ENCODE results near the gene TMPRSS15.

The TMPRSS15 gene

DNA sequence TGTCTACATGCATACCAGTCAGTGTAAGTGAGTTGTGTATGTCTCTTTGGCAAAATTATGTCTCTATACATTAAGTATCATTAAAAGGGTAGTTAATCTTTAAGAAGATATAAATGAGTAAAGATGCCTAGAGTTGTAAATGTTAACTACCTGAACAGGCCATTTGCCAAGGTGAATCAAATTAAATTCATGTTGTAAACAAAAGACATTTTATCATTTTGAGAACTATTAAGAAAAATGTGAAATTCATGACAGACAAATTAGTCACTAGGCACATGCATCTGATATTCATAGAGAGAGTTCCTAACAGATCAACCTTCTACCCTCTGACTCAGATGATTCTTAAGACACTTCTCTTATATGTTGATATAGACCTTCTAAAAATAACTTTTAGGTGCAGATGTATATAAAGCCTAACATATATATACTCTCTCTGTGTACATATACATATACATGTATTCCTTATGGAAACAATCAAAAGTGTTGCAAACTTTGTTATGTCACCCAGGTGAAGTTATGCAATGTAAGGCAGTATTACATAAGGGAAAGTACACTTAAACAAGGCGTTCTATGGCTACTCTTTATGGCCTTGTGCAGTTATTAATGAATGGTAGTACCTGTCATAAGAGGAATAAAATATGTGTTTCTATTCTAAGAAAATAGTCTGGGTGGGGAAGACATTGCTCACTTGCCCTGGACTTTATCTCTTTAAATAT is at the start of gene TMPRSS15:
TMPRSS15 (minus strand) TSS at position 51 of the 716 bp plus-strand sequence. CDS start 163 bp downstream, outside the sequence.
- DNase-seq (ENCODE audit: low read depth) = no peak
- H3K4me3 ChIP-seq (ENCODE audit: low read depth, low read length) = no peak within 1 kb of the TSS
- in situ Hi-C loops (cut with HindIII; ENCODE audit: low sequenced_read_pairs) = no loop called here
- TF ChIP-seq, protein P1, sequence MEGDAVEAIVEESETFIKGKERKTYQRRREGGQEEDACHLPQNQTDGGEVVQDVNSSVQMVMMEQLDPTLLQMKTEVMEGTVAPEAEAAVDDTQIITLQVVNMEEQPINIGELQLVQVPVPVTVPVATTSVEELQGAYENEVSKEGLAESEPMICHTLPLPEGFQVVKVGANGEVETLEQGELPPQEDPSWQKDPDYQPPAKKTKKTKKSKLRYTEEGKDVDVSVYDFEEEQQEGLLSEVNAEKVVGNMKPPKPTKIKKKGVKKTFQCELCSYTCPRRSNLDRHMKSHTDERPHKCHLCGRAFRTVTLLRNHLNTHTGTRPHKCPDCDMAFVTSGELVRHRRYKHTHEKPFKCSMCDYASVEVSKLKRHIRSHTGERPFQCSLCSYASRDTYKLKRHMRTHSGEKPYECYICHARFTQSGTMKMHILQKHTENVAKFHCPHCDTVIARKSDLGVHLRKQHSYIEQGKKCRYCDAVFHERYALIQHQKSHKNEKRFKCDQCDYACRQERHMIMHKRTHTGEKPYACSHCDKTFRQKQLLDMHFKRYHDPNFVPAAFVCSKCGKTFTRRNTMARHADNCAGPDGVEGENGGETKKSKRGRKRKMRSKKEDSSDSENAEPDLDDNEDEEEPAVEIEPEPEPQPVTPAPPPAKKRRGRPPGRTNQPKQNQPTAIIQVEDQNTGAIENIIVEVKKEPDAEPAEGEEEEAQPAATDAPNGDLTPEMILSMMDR (IDR thresholded peaks at IDR 0.05; ENCODE audit: low read depth, low read length, missing control alignments) = no peak

DNA sequence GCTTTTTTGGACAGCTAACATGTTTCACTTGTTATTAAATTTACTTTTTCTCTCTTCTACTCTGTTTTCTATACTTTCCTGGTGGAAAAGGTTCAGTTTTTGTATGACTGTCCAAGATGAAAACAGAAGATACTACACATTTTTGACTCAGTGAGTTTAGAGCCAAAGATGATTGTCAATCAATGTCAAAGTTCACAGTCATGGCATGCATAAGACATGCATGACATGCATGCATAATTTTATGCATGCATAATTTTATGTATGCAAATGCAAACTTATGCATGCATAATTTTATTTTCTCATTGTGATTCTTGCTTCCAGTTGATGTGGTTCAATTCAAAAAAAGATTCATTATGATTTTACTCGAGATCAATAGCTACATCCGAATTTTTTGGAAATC is 48.1 kb upstream of the TMPRSS15 start:
- H3K4me3 ChIP-seq (ENCODE audit: low read depth, low read length) = no peak overlapping the region
- DNase-seq (ENCODE audit: low read depth) = no peak
- TF ChIP-seq, protein P1 (IDR thresholded peaks at IDR 0.05; ENCODE audit: low read depth, low read length, missing control alignments) = no peak
- in situ Hi-C loops (cut with HindIII; ENCODE audit: low sequenced_read_pairs) = no loop called here

DNA sequence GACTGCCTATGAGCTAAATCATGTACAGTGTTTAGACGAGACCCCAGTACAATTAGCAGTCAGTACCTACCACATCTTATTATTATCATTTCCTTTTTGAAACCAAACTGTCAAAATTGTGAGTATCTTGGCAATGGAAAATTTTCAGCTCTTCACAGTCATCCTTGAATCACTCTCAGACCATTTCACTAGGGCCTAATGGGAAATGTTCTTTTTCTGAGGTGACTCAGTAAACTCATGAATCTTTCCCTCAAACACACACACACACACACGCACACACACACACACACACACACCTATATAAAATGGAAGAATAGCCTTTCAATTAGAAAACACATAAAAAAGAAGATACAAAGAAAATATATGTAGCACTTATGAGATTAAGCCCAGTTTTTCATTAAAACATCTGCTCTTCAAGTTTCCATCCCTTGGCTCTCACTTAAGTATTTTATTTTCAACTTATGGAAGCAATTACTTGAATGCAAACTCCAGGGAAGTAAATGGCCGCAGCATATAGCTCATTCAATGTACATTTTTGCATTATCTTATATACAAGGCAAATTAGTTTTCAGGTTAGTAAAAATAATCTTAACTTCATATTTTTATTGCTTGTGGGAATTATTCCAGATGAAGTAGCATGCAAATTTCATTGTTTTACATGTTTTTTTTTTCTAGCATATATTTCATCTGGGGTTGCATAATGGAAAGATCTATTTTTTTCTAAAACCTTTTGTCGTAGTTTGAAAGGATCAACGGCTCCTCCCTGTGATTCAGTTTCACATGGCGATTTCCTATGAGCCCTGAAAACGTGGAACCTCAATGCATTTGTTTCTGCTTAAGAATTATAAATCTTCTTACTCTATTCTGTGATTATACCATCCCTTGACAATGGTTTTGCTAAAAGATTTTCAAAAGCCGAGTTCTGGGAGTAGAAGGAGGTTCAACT is 46.3 kb upstream of the TMPRSS15 start:
- TF ChIP-seq, protein P1 (IDR thresholded peaks at IDR 0.05; ENCODE audit: low read depth, low read length, missing control alignments) = no peak
- in situ Hi-C loops (cut with HindIII; ENCODE audit: low sequenced_read_pairs) = no loop called here
- no peak for DNase-seq (ENCODE audit: low read depth)
- H3K4me3 ChIP-seq (ENCODE audit: low read depth, low read length) = no peak overlapping the region

DNA sequence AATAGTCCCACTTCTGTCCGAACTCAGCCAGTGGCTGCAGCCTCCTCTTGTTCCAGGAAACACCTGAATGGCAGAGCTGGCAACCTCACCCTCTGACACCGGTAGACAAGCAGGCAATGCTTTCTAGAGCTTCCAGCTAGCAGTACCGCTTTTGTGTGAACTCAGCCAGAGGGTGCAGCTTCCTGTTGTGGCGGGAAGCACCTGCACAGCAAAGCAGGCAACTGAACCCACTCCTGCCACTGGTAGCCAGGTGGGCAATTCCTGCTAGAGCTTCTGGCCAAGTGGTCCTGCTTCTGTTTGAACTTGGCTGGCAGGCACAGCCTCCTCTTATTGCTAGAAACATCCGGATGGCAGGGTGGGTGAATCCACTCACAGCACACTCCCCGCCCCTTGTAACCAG is 40.1 kb upstream of the TMPRSS15 start:
- DNase-seq (ENCODE audit: low read depth) = no peak
- in situ Hi-C loops (cut with HindIII; ENCODE audit: low sequenced_read_pairs) = no loop called here
- TF ChIP-seq, protein P1 (IDR thresholded peaks at IDR 0.05; ENCODE audit: low read depth, low read length, missing control alignments) = no peak
- H3K4me3 ChIP-seq (ENCODE audit: low read depth, low read length) = no peak overlapping the region

DNA sequence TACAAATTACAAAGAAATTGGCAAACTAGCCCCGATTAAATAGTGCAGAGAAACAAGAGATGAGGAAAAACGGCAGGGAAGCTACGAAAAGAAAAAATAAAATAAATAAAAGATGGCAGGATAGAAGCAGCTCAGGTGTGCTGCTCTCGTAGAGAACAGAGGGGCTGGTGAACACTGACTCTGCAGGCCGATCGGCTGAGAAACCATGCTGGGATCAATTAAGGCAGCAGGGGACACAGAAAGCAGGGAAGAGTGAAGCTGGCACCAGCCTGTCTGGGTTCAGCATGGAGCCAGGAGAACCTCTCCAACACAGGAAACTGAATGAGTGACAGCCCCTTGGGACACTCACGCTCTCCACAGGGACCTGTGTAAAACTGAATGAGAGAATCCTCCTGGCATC is 39.5 kb upstream of the TMPRSS15 start:
- no peak for DNase-seq (ENCODE audit: low read depth)
- H3K4me3 ChIP-seq (ENCODE audit: low read depth, low read length) = no peak overlapping the region
- TF ChIP-seq, protein P1 (IDR thresholded peaks at IDR 0.05; ENCODE audit: low read depth, low read length, missing control alignments) = no peak
- in situ Hi-C loops (cut with HindIII; ENCODE audit: low sequenced_read_pairs) = no loop called here

DNA sequence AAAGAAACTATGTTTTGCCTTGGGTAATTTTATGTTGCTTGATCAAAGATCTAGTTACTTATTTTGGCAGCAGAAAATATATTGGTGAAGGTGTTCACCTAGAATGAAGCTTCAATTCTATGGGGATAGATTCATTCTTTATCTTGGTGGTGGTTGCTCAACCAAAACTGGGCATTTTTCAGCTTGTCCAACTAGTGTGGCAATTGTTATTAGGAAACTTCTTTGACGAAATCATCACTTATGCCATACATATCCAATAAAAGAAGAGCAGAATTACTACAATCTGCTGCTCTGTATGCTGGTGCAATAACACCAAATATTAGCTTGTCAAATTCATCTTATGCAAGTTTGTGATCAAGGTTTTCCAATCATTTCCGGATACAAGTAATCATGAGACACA is 26.8 kb upstream of the TMPRSS15 start:
- DNase-seq (ENCODE audit: low read depth) = no peak
- TF ChIP-seq, protein P1 (IDR thresholded peaks at IDR 0.05; ENCODE audit: low read depth, low read length, missing control alignments) = no peak
- in situ Hi-C loops (cut with HindIII; ENCODE audit: low sequenced_read_pairs) = no loop called here
- H3K4me3 ChIP-seq (ENCODE audit: low read depth, low read length) = no peak overlapping the region
